HEK293T (cell line): Measurements from ENCODE around the gene HJV.

Experiments used
- BHLHE40 ChIP-seq: fragments of 450-650 bp; IDR thresholded peaks from 2 replicates; pipeline ENCODE4 v1.6.1; 2016; ENCODE audit warnings: mild to moderate bottlenecking, moderate library complexity, borderline replicate concordance
- CTBP1 ChIP-seq: fragments of 450-650 bp; IDR thresholded peaks from 2 replicates; pipeline ENCODE4 v1.6.1; 2016; ENCODE audit warnings: borderline replicate concordance
- FOXM1 ChIP-seq: fragments of 450-650 bp; IDR thresholded peaks from 2 replicates; pipeline ENCODE4 v1.6.1; 2017; ENCODE audit warnings: mild to moderate bottlenecking, borderline replicate concordance
- LEF1 ChIP-seq: fragments of 450-650 bp; IDR thresholded peaks from 2 replicates; pipeline ENCODE4 v1.6.1; 2017; ENCODE audit warnings: mild to moderate bottlenecking, borderline replicate concordance
- SP1 ChIP-seq: fragments of 450-650 bp; IDR thresholded peaks from 2 replicates; pipeline ENCODE4 v1.6.1; 2017
- TARDBP ChIP-seq: fragments of 450-650 bp; IDR thresholded peaks from 2 replicates; pipeline ENCODE4 v1.6.1; 2016
- ZNF384 ChIP-seq: fragments of 450-650 bp; IDR thresholded peaks from 2 replicates; pipeline ENCODE4 v1.6.1; 2016

GRCh38 chr1:145978471-145978853, 43.1 kb downstream of the HJV start:
- TF ChIP-seq CTBP1, result no peak
- TF ChIP-seq FOXM1, result no peak
- no peak for TF ChIP-seq BHLHE40
- no peak for TF ChIP-seq LEF1
- no peak for TF ChIP-seq SP1
- TF ChIP-seq ZNF384, result no peak
- no peak for TF ChIP-seq TARDBP
